Stimulated activated CD8-positive, alpha-beta memory T cell treated with anti-CD3 and anti-CD28 coated beads, Interleukin-15, amount 100 ng/mL, for 24 hours (primary cell): Measurements from ENCODE around the gene GSTM4.
"Not testable (repeated sequence)": the region's sequence is repeated elsewhere in the genome, so short reads cannot be mapped to it uniquely, and the experiment has no call there.

Source experiments
- DNase-seq: peaks from one replicate; pipeline ENCODE4 v3.0.0-alpha.2; 2020; ENCODE audit warnings: low read depth

The GSTM4 gene

GRCh38 chr1:109704173-109704572, 48.3 kb downstream of the GSTM4 start:
- no peak for DNase-seq

GRCh38 chr1:109705411-109705810, 49.5 kb downstream of the GSTM4 start:
- DNase-seq, result no peak

GRCh38 chr1:109708949-109709348, 53.0 kb downstream of the GSTM4 start:
- DNase-seq, result not testable (repeated sequence)

- not testable (repeated sequence) for DNase-seq
Observed at GRCh38 chr1:109709822-109710221, 53.9 kb downstream of the GSTM4 start.
